ENCODE data around the gene RASSF4.

DNA sequence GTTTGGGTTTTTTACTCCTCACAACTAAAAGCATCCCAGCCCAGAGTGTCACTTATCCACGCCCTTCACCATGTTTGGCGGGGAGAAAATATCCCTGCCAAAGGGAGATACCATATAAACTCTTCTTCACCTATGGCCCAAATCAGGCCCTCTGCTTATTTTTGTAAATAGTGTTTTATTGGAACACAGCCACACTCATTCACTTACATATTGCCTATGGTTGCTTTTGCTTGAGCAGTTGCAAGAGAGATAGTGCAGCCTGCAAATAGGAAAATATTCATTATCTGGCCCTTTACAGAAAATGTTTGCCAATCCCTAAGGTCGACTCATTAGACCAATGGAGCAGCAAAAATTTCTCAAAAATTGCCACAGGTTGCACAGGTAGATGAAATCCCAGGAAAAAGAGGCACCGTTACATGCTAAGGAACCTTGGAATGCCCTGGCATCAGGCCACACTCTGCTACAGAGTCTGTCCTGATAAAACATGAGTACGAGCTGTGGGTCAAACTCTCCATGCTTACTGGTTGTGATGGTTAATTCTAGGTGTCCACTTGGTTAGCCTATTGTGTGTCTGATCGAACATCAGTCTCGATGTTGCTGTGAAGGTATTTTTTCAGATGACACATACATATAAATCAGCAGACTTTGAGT is 7.9 kb upstream of the RASSF4 start:
- no peak for TF ChIP-seq RAD21 (IDR thresholded peaks at IDR 0.05; ENCODE audit: low read depth)
- no peak for TF ChIP-seq MAX (IDR thresholded peaks at IDR 0.05)
- TF ChIP-seq CTCF (IDR thresholded peaks at IDR 0.05 in 2 of 3, conservative IDR thresholded peaks at IDR 0.05 in 1 of 3; ENCODE audit: borderline replicate concordance in 1 of 3, insufficient read depth in 1 of 3, low read depth in 2 of 3, low read length in 2 of 3) = no peak
- TF ChIP-seq POLR2AphosphoS5 (IDR thresholded peaks at IDR 0.05; ENCODE audit: low read depth, low read length) = no peak
- TF ChIP-seq FOSL1 (IDR thresholded peaks at IDR 0.05; ENCODE audit: low read depth) = no peak
- TF ChIP-seq POLR2A (IDR thresholded peaks at IDR 0.05; ENCODE audit: borderline replicate concordance, extremely low read depth, insufficient read depth, insufficient read length) = no peak
